A549 (cell line): Measurements from ENCODE around the gene CELF2.

Experiments used
- CTCF ChIP-seq: fragments of >200 bp; sonication (Bioruptor Twin); formaldehyde crosslinking; IDR thresholded peaks from 3 replicates; pipeline ENCODE4 v1.5.1; 2016
- POLR2A ChIP-seq: IDR thresholded peaks from 2 replicates; pipeline ENCODE4 v1.6.1; 2012; ENCODE audit warnings: mild to moderate bottlenecking, low read length
- RAD21 ChIP-seq, 2 experiments: fragments of >200 bp in 1 of 2; sonication (Bioruptor Twin) in 1 of 2; formaldehyde crosslinking in 1 of 2; IDR thresholded peaks in 1 of 2; conservative IDR thresholded peaks in 1 of 2; 2 replicates in 1 of 2; 3 replicates in 1 of 2; pipeline ENCODE4 v1.6.1; 2012 to 2018; ENCODE audit warnings: inconsistent platforms in 1 of 2
- USF2 ChIP-seq: fragments of 450-650 bp; IDR thresholded peaks from 2 replicates; pipeline ENCODE4 v1.6.1; 2014; ENCODE audit warnings: antibody characterized with exemption

GRCh38 chr10:11256896-11257295 lies 239.2 kb downstream of the CELF2 start:
- TF ChIP-seq CTCF = no peak
- TF ChIP-seq USF2 = no peak
- no peak for TF ChIP-seq RAD21 (conservative IDR thresholded peaks at IDR 0.05 in 1 of 2, IDR thresholded peaks at IDR 0.05 in 1 of 2)
- TF ChIP-seq POLR2A = no peak
